ENCODE results near the gene TALDO1. TPM values are rescaled to one million over a fixed set of nuclear protein-coding genes. Genes with fewer than 3 reads are reported as not detected.

Gene TALDO1
- polyA plus RNA-seq, 1 donor from 2014 or later: 156 TPM

DNA sequence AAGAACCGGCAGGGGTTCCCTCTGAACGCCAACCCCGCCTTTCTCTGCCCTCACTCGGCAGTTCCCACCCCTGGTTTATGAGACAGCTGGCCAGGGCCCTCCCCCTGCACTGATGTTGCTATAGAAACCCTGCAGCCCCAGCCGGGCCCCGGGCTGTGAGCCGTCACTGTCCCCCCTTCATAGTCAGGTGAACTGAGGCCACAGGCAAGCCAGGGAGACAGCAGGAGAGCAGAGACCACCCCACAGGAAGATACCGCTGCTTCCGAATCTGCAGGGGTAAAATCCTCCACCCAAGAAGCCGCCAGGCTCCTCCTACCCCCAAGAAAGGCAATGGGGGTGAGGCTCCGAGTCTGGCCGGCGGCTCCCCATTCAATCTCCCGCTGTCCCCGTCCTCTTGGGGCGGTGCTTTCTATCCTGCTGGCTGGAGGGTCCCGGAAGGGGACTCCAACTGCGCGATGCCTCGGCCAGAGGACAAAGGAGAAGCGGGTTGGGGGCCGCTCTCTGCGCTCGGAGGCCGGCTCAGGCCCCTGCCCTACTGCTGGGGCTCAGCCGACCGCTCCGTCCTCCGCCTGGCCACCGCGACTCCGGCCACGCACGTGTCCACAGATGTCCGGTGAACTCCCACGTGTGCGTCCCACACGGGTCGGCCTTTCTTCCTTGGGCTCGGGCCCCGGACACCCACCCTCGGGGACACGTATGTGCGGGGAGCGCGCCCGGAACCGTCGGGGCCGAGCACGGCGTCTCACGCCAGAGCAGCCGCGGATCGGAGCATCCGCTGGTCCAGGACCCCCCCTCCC is 50.2 kb downstream of the TALDO1 start:
- Histone ChIP-seq H3K4me2 (ENCODE audit: low read length) (peak overlapping the region; percentile 63), H3K36me3 (ENCODE audit: insufficient read depth, low read length) (no peaks in the 10 kb centered on the region), H2AFZ (ENCODE audit: low read depth, low read length) (peak overlapping the region; percentile 68), H3K9ac (ENCODE audit: low read length) (peak overlapping the region; percentile 99), H3K79me2 (replicated peaks; ENCODE audit: insufficient read depth, low read length) (peaks cover 13% of the 10 kb centered on the region), H3K27me3 (ENCODE audit: insufficient read depth, low read depth, low read length) (no peaks in the 10 kb centered on the region), H3F3A (ENCODE audit: insufficient read depth, low read length, poor library complexity, severe bottlenecking) (no peaks in the 10 kb centered on the region), H3K27ac (ENCODE audit: low read length) (peak overlapping the region; percentile 99), H3K9me3 (ENCODE audit: low read length) (no peaks in the 10 kb centered on the region), H3K4me3 (ENCODE audit: low read length) (peak overlapping the region; percentile 100), H4K20me1 (ENCODE audit: insufficient read depth) (no peaks in the 10 kb centered on the region), H3K9me2 (ENCODE audit: insufficient read depth, low read length) (no peaks in the 10 kb centered on the region)
- TF ChIP-seq, protein P1, sequence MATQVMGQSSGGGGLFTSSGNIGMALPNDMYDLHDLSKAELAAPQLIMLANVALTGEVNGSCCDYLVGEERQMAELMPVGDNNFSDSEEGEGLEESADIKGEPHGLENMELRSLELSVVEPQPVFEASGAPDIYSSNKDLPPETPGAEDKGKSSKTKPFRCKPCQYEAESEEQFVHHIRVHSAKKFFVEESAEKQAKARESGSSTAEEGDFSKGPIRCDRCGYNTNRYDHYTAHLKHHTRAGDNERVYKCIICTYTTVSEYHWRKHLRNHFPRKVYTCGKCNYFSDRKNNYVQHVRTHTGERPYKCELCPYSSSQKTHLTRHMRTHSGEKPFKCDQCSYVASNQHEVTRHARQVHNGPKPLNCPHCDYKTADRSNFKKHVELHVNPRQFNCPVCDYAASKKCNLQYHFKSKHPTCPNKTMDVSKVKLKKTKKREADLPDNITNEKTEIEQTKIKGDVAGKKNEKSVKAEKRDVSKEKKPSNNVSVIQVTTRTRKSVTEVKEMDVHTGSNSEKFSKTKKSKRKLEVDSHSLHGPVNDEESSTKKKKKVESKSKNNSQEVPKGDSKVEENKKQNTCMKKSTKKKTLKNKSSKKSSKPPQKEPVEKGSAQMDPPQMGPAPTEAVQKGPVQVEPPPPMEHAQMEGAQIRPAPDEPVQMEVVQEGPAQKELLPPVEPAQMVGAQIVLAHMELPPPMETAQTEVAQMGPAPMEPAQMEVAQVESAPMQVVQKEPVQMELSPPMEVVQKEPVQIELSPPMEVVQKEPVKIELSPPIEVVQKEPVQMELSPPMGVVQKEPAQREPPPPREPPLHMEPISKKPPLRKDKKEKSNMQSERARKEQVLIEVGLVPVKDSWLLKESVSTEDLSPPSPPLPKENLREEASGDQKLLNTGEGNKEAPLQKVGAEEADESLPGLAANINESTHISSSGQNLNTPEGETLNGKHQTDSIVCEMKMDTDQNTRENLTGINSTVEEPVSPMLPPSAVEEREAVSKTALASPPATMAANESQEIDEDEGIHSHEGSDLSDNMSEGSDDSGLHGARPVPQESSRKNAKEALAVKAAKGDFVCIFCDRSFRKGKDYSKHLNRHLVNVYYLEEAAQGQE (IDR thresholded peaks at IDR 0.05; ENCODE audit: borderline replicate concordance): no peak
- TF ChIP-seq MXI1 (conservative IDR thresholded peaks at IDR 0.05; ENCODE audit: poor library complexity, severe bottlenecking) (peak; percentile 78), SMC3 (conservative IDR thresholded peaks at IDR 0.05; ENCODE audit: poor library complexity) (no peak), EP300 (conservative IDR thresholded peaks at IDR 0.05; ENCODE audit: poor library complexity, severe bottlenecking) (no peak), TAF1 (IDR thresholded peaks at IDR 0.05; ENCODE audit: low read depth) (peak; percentile 53), EZH2 (IDR thresholded peaks at IDR 0.05; ENCODE audit: borderline replicate concordance, insufficient read depth, low read length, poor library complexity, severe bottlenecking) (no peak), POLR2AphosphoS5 (IDR thresholded peaks at IDR 0.05) (peak; percentile 67), RAD21 (conservative IDR thresholded peaks at IDR 0.05) (no peak)
- TF ChIP-seq, protein P2, sequence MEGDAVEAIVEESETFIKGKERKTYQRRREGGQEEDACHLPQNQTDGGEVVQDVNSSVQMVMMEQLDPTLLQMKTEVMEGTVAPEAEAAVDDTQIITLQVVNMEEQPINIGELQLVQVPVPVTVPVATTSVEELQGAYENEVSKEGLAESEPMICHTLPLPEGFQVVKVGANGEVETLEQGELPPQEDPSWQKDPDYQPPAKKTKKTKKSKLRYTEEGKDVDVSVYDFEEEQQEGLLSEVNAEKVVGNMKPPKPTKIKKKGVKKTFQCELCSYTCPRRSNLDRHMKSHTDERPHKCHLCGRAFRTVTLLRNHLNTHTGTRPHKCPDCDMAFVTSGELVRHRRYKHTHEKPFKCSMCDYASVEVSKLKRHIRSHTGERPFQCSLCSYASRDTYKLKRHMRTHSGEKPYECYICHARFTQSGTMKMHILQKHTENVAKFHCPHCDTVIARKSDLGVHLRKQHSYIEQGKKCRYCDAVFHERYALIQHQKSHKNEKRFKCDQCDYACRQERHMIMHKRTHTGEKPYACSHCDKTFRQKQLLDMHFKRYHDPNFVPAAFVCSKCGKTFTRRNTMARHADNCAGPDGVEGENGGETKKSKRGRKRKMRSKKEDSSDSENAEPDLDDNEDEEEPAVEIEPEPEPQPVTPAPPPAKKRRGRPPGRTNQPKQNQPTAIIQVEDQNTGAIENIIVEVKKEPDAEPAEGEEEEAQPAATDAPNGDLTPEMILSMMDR (IDR thresholded peaks at IDR 0.05; ENCODE audit: poor library complexity, severe bottlenecking): no peak

DNA sequence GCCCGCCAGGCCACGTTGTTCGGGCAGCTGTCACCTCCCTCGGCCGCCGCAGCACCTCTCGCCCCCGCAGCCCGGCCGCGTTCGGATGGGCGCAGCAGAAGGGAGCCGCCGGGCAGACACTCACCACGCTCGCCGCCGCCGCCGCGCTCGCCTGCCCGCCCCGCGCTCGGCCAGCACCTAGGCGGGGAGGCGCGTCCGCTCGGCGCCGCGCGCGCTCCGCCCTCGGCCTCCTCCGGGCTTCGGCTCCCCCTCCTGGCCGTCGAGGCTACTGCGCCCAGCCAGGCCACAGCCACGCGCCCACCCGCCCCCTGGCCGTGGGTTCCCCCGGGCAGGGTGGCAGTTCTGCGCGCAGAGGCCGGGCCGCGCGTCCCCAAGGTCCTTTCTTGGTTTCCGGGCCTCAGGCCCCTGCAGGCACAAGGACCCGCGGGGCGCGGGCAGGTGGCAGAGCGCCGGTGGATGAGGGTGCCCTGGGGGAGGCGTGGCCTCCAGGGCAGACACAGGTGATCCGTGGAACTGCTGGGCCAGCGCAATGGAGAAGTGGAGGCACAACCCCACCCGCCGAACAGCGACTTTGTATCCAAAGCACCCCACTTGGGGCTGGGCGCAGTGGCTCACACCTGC is 50.9 kb downstream of the TALDO1 start, which contains the start of gene SLC25A22:
Gene SLC25A22 (minus strand): TSS at position 189 of the 621 bp plus-strand sequence. CDS start 3,275 bp downstream, outside the sequence.
- H4K20me1 ChIP-seq (ENCODE audit: insufficient read depth): no peaks in the 10 kb centered on the region
- H3K4me2 ChIP-seq (ENCODE audit: low read length): peak within 1 kb of the TSS; percentile 63
- peak within 1 kb of the TSS; percentile 68 for H2AFZ ChIP-seq (ENCODE audit: low read depth, low read length)
- no peaks in the 10 kb centered on the region for H3F3A ChIP-seq (ENCODE audit: insufficient read depth, low read length, poor library complexity, severe bottlenecking)
- H3K27me3 ChIP-seq (ENCODE audit: insufficient read depth, low read depth, low read length): no peaks in the 10 kb centered on the region
- peak; percentile 79 for TF ChIP-seq SMC3 (conservative IDR thresholded peaks at IDR 0.05; ENCODE audit: poor library complexity)
- TF ChIP-seq RAD21 (conservative IDR thresholded peaks at IDR 0.05): peak; percentile 72
- no peak for TF ChIP-seq EP300 (conservative IDR thresholded peaks at IDR 0.05; ENCODE audit: poor library complexity, severe bottlenecking)
- TF ChIP-seq MXI1 (conservative IDR thresholded peaks at IDR 0.05; ENCODE audit: poor library complexity, severe bottlenecking): peak; percentile 54
- TF ChIP-seq, protein P2 (IDR thresholded peaks at IDR 0.05; ENCODE audit: poor library complexity, severe bottlenecking): peak; percentile 95
- peak; percentile 74 for TF ChIP-seq POLR2AphosphoS5 (IDR thresholded peaks at IDR 0.05)
- TF ChIP-seq, protein P1 (IDR thresholded peaks at IDR 0.05; ENCODE audit: borderline replicate concordance): no peak
- peak within 1 kb of the TSS; percentile 100 for H3K4me3 ChIP-seq (ENCODE audit: low read length)
- peak within 1 kb of the TSS; percentile 99 for H3K27ac ChIP-seq (ENCODE audit: low read length)
- H3K79me2 ChIP-seq (replicated peaks; ENCODE audit: insufficient read depth, low read length): peaks cover 13% of the 10 kb centered on the region
- H3K9ac ChIP-seq (ENCODE audit: low read length): peak within 1 kb of the TSS; percentile 99
- no peaks in the 10 kb centered on the region for H3K9me3 ChIP-seq (ENCODE audit: low read length)
- H3K9me2 ChIP-seq (ENCODE audit: insufficient read depth, low read length): no peaks in the 10 kb centered on the region
- H3K36me3 ChIP-seq (ENCODE audit: insufficient read depth, low read length): no peaks in the 10 kb centered on the region

All from neural cell (in vitro differentiated cells).